GM04504 (cell line): ENCODE data around the gene TNFAIP8L3.
A peak's percentile ranks its signal among the peaks of the same experiment; 100 is the strongest.

Source experiments
- DNase-seq: peaks from one replicate; pipeline ENCODE4 v3.0.0-alpha.2; 2012; ENCODE audit warnings: low read depth

Gene TNFAIP8L3

GRCh38 chr15:51089699-51090453, 4.8 kb downstream of the TNFAIP8L3 start:
- DNase-seq = no peak

GRCh38 chr15:51089041-51089440, 5.7 kb downstream of the TNFAIP8L3 start:
- DNase-seq = no peak

GRCh38 chr15:51088585-51088984, 6.1 kb downstream of the TNFAIP8L3 start:
- DNase-seq = no peak

GRCh38 chr15:51087513-51087912, 7.2 kb downstream of the TNFAIP8L3 start:
- no peak for DNase-seq

- DNase-seq = no peak
These were observed 8.3 kb downstream of the TNFAIP8L3 start for GRCh38 chr15:51086409-51086808.

GRCh38 chr15:51085764-51086163, 8.9 kb downstream of the TNFAIP8L3 start:
- DNase-seq = no peak

GRCh38 chr15:51083641-51084166, 11.0 kb downstream of the TNFAIP8L3 start:
- no peak for DNase-seq

- no peak for DNase-seq
These were observed 12.5 kb downstream of the TNFAIP8L3 start for GRCh38 chr15:51082246-51082645.

GRCh38 chr15:51080286-51080685, 14.4 kb downstream of the TNFAIP8L3 start:
- DNase-seq = no peak

- DNase-seq = no peak
These were observed 15.5 kb downstream of the TNFAIP8L3 start for GRCh38 chr15:51079226-51079625.

GRCh38 chr15:51077221-51078153, 17.2 kb downstream of the TNFAIP8L3 start:
- peak; percentile 12 for DNase-seq

- no peak for DNase-seq
These were observed 18.0 kb downstream of the TNFAIP8L3 start for GRCh38 chr15:51076524-51077220.

GRCh38 chr15:51075826-51076523, 18.7 kb downstream of the TNFAIP8L3 start:
- no peak for DNase-seq

- peak; percentile 32 for DNase-seq
These were observed 19.3 kb downstream of the TNFAIP8L3 start for GRCh38 chr15:51075364-51075763.

- DNase-seq = no peak
These were observed 19.8 kb downstream of the TNFAIP8L3 start for GRCh38 chr15:51074926-51075325.

- no peak for DNase-seq
These were observed 23.1 kb downstream of the TNFAIP8L3 start for GRCh38 chr15:51071578-51071977.

GRCh38 chr15:51069983-51070382, 24.7 kb downstream of the TNFAIP8L3 start:
- DNase-seq = no peak

GRCh38 chr15:51067510-51067909, 27.2 kb downstream of the TNFAIP8L3 start:
- no peak for DNase-seq

- no peak for DNase-seq
These were observed 28.9 kb downstream of the TNFAIP8L3 start for GRCh38 chr15:51065781-51066180.

- DNase-seq = no peak
These were observed 29.4 kb downstream of the TNFAIP8L3 start for GRCh38 chr15:51065261-51065660.

GRCh38 chr15:51062736-51063135, 32.0 kb downstream of the TNFAIP8L3 start:
- DNase-seq = no peak
